Activated CD4-positive, alpha-beta T cell treated with anti-CD3 and anti-CD28 coated beads, Interleukin-2, amount 10 ng/mL, durations not matched to agents 7 days and 5 days (primary cell): ENCODE data around the gene AREG. TPM values are rescaled to one million over a fixed set of nuclear protein-coding genes. Genes with fewer than 3 reads are reported as not detected.

Experiments used
- CTCF ChIA-PET: fragments of 350-600 bp; sonication (Branson Sonifier 250); formaldehyde crosslinking; loops from one replicate; lab custom pipeline; 2021; ENCODE audit warnings: antibody characterized with exemption; lab: Charles Lee
- POLR2A ChIA-PET: fragments of 350-600 bp; sonication (Branson Sonifier 250); formaldehyde crosslinking; loops from one replicate; lab custom pipeline; 2021; ENCODE audit warnings: antibody characterized with exemption; lab: Charles Lee
- DNase-seq: peaks from one replicate; pipeline ENCODE4 v3.0.0-alpha.2; 2020
- H3K27ac Mint-ChIP-seq: one replicate; pipeline ENCODE4 v1.8.0; 2021; ENCODE audit warnings: mild to moderate bottlenecking, moderate library complexity, mixed read lengths
- H3K27me3 Mint-ChIP-seq: one replicate; pipeline ENCODE4 v1.8.0; 2021; ENCODE audit warnings: mixed read lengths
- H3K36me3 Mint-ChIP-seq: one replicate; pipeline ENCODE4 v1.8.0; 2021; ENCODE audit warnings: low read depth, mixed read lengths
- H3K4me1 Mint-ChIP-seq: one replicate; pipeline ENCODE4 v1.8.0; 2021; ENCODE audit warnings: mixed read lengths
- H3K4me3 Mint-ChIP-seq: one replicate; pipeline ENCODE4 v1.8.0; 2021; ENCODE audit warnings: mild to moderate bottlenecking, moderate library complexity, mixed read lengths
- H3K9me3 Mint-ChIP-seq: one replicate; pipeline ENCODE4 v1.8.0; 2021; ENCODE audit warnings: mixed read lengths
- total RNA-seq, 2 experiments: library from RNA; stranded (reverse); gene quantifications; one replicate each; pipeline ENCODE4 v1.2.3, GENCODE V29; 2021

Gene AREG
- total RNA-seq, 2 experiments from 2014 or later = 0.37 TPM; not detected in 1

GRCh38 chr4:74453829-74454742 lies 9.2 kb downstream of the AREG start:
- Mint-ChIP-seq H3K9me3 (no peaks in the 10 kb centered on the region), H3K27ac (no peak overlapping the region), H3K4me1 (no peaks in the 10 kb centered on the region), H3K4me3 (no peak overlapping the region), H3K36me3 (no peaks in the 10 kb centered on the region), H3K27me3 (no peaks in the 10 kb centered on the region)
- POLR2A ChIA-PET = no interaction called here
- CTCF ChIA-PET = interaction anchor here (0.6 to 0.9 kb wide), 3 partner anchors 9 to 222 kb away, joined by 3 to 4 read pairs (median 3); partner anchors contain the start of gene AREG
- no peak for DNase-seq

GRCh38 chr4:74455361-74456055 lies 10.6 kb downstream of the AREG start:
- CTCF ChIA-PET = interaction anchor here (1.0 to 1.1 kb wide), 2 partner anchors 9 to 11 kb away, joined by 3 to 4 read pairs; partner anchors contain the start of gene AREG
- no peaks in the 10 kb centered on the region for H3K36me3 Mint-ChIP-seq
- DNase-seq = no peak
- H3K4me3 Mint-ChIP-seq = no peak overlapping the region
- POLR2A ChIA-PET = no interaction called here
- H3K9me3 Mint-ChIP-seq = peaks cover 2% of the 10 kb centered on the region
- H3K27me3 Mint-ChIP-seq = peaks cover 4% of the 10 kb centered on the region
- no peaks in the 10 kb centered on the region for H3K4me1 Mint-ChIP-seq
- H3K27ac Mint-ChIP-seq = no peak overlapping the region

- Mint-ChIP-seq H3K27me3 (peaks cover 4% of the 10 kb centered on the region), H3K4me1 (no peaks in the 10 kb centered on the region), H3K36me3 (no peaks in the 10 kb centered on the region), H3K9me3 (peaks cover 2% of the 10 kb centered on the region), H3K27ac (no peak overlapping the region), H3K4me3 (no peak overlapping the region)
- ChIA-PET CTCF (interaction anchor here (1.0 to 1.1 kb wide), 2 partner anchors 10 to 11 kb away, joined by 3 to 4 read pairs; partner anchors contain the start of gene AREG), POLR2A (no interaction called here)
- DNase-seq = no peak
Observed at GRCh38 chr4:74456056-74456744, 11.3 kb downstream of the AREG start.

GRCh38 chr4:74456849-74457395 lies 12.0 kb downstream of the AREG start:
- POLR2A ChIA-PET = no interaction called here
- peaks cover 4% of the 10 kb centered on the region for H3K27me3 Mint-ChIP-seq
- H3K36me3 Mint-ChIP-seq = no peaks in the 10 kb centered on the region
- H3K27ac Mint-ChIP-seq = no peak overlapping the region
- CTCF ChIA-PET = interaction anchor here (0.6 to 1.1 kb wide), 2 partner anchors 12 to 150 kb away, joined by 4 read pairs; partner anchors contain the start of gene AREG
- H3K4me3 Mint-ChIP-seq = no peak overlapping the region
- no peak for DNase-seq
- H3K9me3 Mint-ChIP-seq = peaks cover 2% of the 10 kb centered on the region
- H3K4me1 Mint-ChIP-seq = no peaks in the 10 kb centered on the region

- CTCF ChIA-PET = interaction anchor here (1.3 kb wide), 1 partner anchor 11 kb away, joined by 3 read pairs; no protein-coding TSS in a partner anchor
Observed at GRCh38 chr4:74460833-74461232, 15.9 kb downstream of the AREG start.

GRCh38 chr4:74463123-74463522 lies 18.2 kb downstream of the AREG start:
- Mint-ChIP-seq H3K27ac (no peak overlapping the region), H3K36me3 (no peaks in the 10 kb centered on the region), H3K4me3 (no peak overlapping the region), H3K27me3 (peaks cover 9% of the 10 kb centered on the region), H3K9me3 (peaks cover 2% of the 10 kb centered on the region), H3K4me1 (no peaks in the 10 kb centered on the region)
- no peak for DNase-seq
- CTCF ChIA-PET = no interaction called here
- POLR2A ChIA-PET = no interaction called here

More at GRCh38 chr4:74460833-74461232, 15.9 kb downstream of the AREG start:
- H3K27me3 Mint-ChIP-seq = peaks cover 9% of the 10 kb centered on the region
- H3K27ac Mint-ChIP-seq = no peak overlapping the region
- DNase-seq = no peak
- H3K4me1 Mint-ChIP-seq = no peaks in the 10 kb centered on the region
- no peaks in the 10 kb centered on the region for H3K36me3 Mint-ChIP-seq
- H3K4me3 Mint-ChIP-seq = no peak overlapping the region
- peaks cover 2% of the 10 kb centered on the region for H3K9me3 Mint-ChIP-seq
- POLR2A ChIA-PET = no interaction called here

- ChIA-PET POLR2A (no interaction called here), CTCF (no interaction called here)
- H3K9me3 Mint-ChIP-seq = peaks cover 2% of the 10 kb centered on the region
- H3K27me3 Mint-ChIP-seq = peaks cover 9% of the 10 kb centered on the region
- no peak overlapping the region for H3K27ac Mint-ChIP-seq
- H3K4me1 Mint-ChIP-seq = no peaks in the 10 kb centered on the region
- no peak for DNase-seq
- H3K36me3 Mint-ChIP-seq = no peaks in the 10 kb centered on the region
- no peak overlapping the region for H3K4me3 Mint-ChIP-seq
Observed at GRCh38 chr4:74464291-74464690, 19.4 kb downstream of the AREG start.

GRCh38 chr4:74466242-74466641 lies 21.3 kb downstream of the AREG start:
- Mint-ChIP-seq H3K9me3 (no peaks in the 10 kb centered on the region), H3K4me3 (no peak overlapping the region), H3K27ac (no peak overlapping the region), H3K27me3 (peaks cover 5% of the 10 kb centered on the region), H3K4me1 (no peaks in the 10 kb centered on the region), H3K36me3 (no peaks in the 10 kb centered on the region)
- DNase-seq = no peak
- ChIA-PET CTCF (interaction anchor here (0.6 kb wide), 1 partner anchor 89 kb away, joined by 3 read pairs; no protein-coding TSS in a partner anchor), POLR2A (no interaction called here)

GRCh38 chr4:74471264-74471663 lies 26.3 kb downstream of the AREG start:
- no peak overlapping the region for H3K27ac Mint-ChIP-seq
- H3K9me3 Mint-ChIP-seq = no peaks in the 10 kb centered on the region
- no peaks in the 10 kb centered on the region for H3K36me3 Mint-ChIP-seq
- POLR2A ChIA-PET = no interaction called here
- no peak overlapping the region for H3K4me3 Mint-ChIP-seq
- CTCF ChIA-PET = no interaction called here
- H3K27me3 Mint-ChIP-seq = peaks cover 6% of the 10 kb centered on the region
- H3K4me1 Mint-ChIP-seq = no peaks in the 10 kb centered on the region
- no peak for DNase-seq

GRCh38 chr4:74473155-74473811 lies 28.3 kb downstream of the AREG start:
- Mint-ChIP-seq H3K4me1 (no peaks in the 10 kb centered on the region), H3K9me3 (no peaks in the 10 kb centered on the region), H3K36me3 (no peaks in the 10 kb centered on the region), H3K27ac (no peak overlapping the region), H3K27me3 (peaks cover 11% of the 10 kb centered on the region), H3K4me3 (no peak overlapping the region)
- ChIA-PET CTCF (no interaction called here), POLR2A (no interaction called here)
- DNase-seq = no peak

- POLR2A ChIA-PET = no interaction called here
- no peaks in the 10 kb centered on the region for H3K4me1 Mint-ChIP-seq
- CTCF ChIA-PET = interaction anchor here (1.6 kb wide), 1 partner anchor 57 kb away, joined by 4 read pairs; no protein-coding TSS in a partner anchor
- no peak for DNase-seq
- no peak overlapping the region for H3K27ac Mint-ChIP-seq
- H3K9me3 Mint-ChIP-seq = no peaks in the 10 kb centered on the region
- H3K4me3 Mint-ChIP-seq = no peak overlapping the region
- peaks cover 17% of the 10 kb centered on the region for H3K27me3 Mint-ChIP-seq
- H3K36me3 Mint-ChIP-seq = no peaks in the 10 kb centered on the region
Observed at GRCh38 chr4:74474345-74475090, 29.6 kb downstream of the AREG start.
